HepG2 (cell line): ENCODE measurements around the gene LSM2. TPM values are rescaled to one million over a fixed set of nuclear protein-coding genes. Genes with fewer than 3 reads are reported as not detected.

Experiments
- ATF1 ChIP-seq: IDR thresholded peaks from 2 replicates; pipeline ENCODE4 v1.6.1; 2016; ENCODE audit warnings: mild to moderate bottlenecking, control low read depth
- BRD4 ChIP-seq: sonication (generic); formaldehyde crosslinking; IDR thresholded peaks from 2 replicates; pipeline ENCODE4 v1.4.0; 2020; ENCODE audit warnings: missing genetic modification reagents
- FOXK1 ChIP-seq: sonication (generic); formaldehyde crosslinking; IDR thresholded peaks from 2 replicates; pipeline ENCODE4 v1.4.0; 2020; ENCODE audit warnings: low read depth, missing genetic modification reagents, borderline replicate concordance
- KAT8 ChIP-seq: IDR thresholded peaks from 2 replicates; pipeline ENCODE4 v1.6.1; 2016; ENCODE audit warnings: missing genetic modification reagents, missing compliant biosample characterization
- MBNL3 ChIP-seq: fragments of 250-450 bp; sonication (Bioruptor Pico); conservative IDR thresholded peaks from 2 replicates; pipeline ENCODE4 v1.8.0; 2022; ENCODE audit warnings: mild to moderate bottlenecking, inconsistent platforms
- NFAT5 ChIP-seq: sonication (generic); formaldehyde crosslinking; IDR thresholded peaks from 2 replicates; pipeline ENCODE4 v1.4.0; 2020; ENCODE audit warnings: missing genetic modification reagents
- PHB2 ChIP-seq: fragments of 450-650 bp; IDR thresholded peaks from 2 replicates; pipeline ENCODE4 v1.6.1; 2018; ENCODE audit not compliant: partially characterized antibody
- PHF20 ChIP-seq: sonication (generic); formaldehyde crosslinking; IDR thresholded peaks from 2 replicates; pipeline ENCODE4 v1.5.0; 2020; ENCODE audit warnings: mild to moderate bottlenecking, missing genetic modification reagents
- RBM39 ChIP-seq: fragments of 200-400 bp; formaldehyde crosslinking; IDR thresholded peaks from one replicate; pipeline ENCODE4 v1.6.1; 2018; ENCODE audit warnings: antibody characterized with exemption, mild to moderate bottlenecking, low read depth, low read length; ENCODE audit not compliant: poor library complexity, severe bottlenecking
- REXO4 ChIP-seq: sonication (generic); formaldehyde crosslinking; IDR thresholded peaks from 2 replicates; pipeline ENCODE4 v1.8.0; 2022; ENCODE audit warnings: missing genetic modification reagents, mild to moderate bottlenecking, borderline replicate concordance
- SIN3B ChIP-seq: fragments of 150-350 bp; IDR thresholded peaks from 2 replicates; pipeline ENCODE4 v1.6.1; 2014; ENCODE audit warnings: low read length
- ZNF138 ChIP-seq: sonication (generic); formaldehyde crosslinking; IDR thresholded peaks from 2 replicates; pipeline ENCODE4 v1.5.0; 2020; ENCODE audit warnings: mild to moderate bottlenecking, low read depth, missing genetic modification reagents
- ZNF260 ChIP-seq: sonication (generic); formaldehyde crosslinking; IDR thresholded peaks from 2 replicates; pipeline ENCODE4 v1.4.0; 2020; ENCODE audit warnings: missing genetic modification reagents, low read depth, mild to moderate bottlenecking, borderline replicate concordance
- ZNF460 ChIP-seq: sonication (generic); formaldehyde crosslinking; IDR thresholded peaks from 2 replicates; pipeline ENCODE4 v1.5.1; 2020; ENCODE audit warnings: missing genetic modification reagents, mild to moderate bottlenecking, borderline replicate concordance
- ZNF546 ChIP-seq: sonication (generic); formaldehyde crosslinking; conservative IDR thresholded peaks from 2 replicates; pipeline ENCODE4 v1.8.1; 2023; ENCODE audit warnings: mild to moderate bottlenecking, missing genetic modification reagents
- ZNF772 ChIP-seq: sonication (generic); formaldehyde crosslinking; IDR thresholded peaks from 2 replicates; pipeline ENCODE4 v1.5.0; 2020; ENCODE audit warnings: mild to moderate bottlenecking, missing genetic modification reagents
- ZSCAN29 ChIP-seq: sonication (generic); formaldehyde crosslinking; conservative IDR thresholded peaks from 2 replicates; pipeline ENCODE4 v1.4.0; 2020; ENCODE audit warnings: mild to moderate bottlenecking, missing genetic modification reagents
- polyA plus RNA-seq, 8 experiments: library from polyadenylated mRNA; depleted of rRNA in 3 of 8; stranded (reverse) in 7 of 8; unstranded in 1 of 8; fragments of >200 nt; fragmentation: Illumina TruSeq in 4 of 8; extraction: Trizol in 4 of 8; gene quantifications; 2 replicates each; pipeline versions ENCODE4 v1.2.1 to v1.2.3, GENCODE V29; 2011 to 2016; ENCODE audit warnings: low read depth in 4 of 8, missing spikeins in 1 of 8, mixed read lengths in 1 of 8; ENCODE audit not compliant: insufficient read depth in 1 of 8
- total RNA-seq, 5 experiments: library from RNA; depleted of rRNA; stranded (reverse); fragments of >200 nt; fragmentation: Illumina TruSeq; extraction: Trizol; gene quantifications; 2 replicates each; pipeline ENCODE4 v1.2.3, GENCODE V29; 2016; ENCODE audit warnings: low read depth in 1 of 5
- TF ChIP-seq, protein P1 (sequence below): sonication (generic); formaldehyde crosslinking; conservative IDR thresholded peaks from 2 replicates; pipeline ENCODE4 v1.8.0; 2022; ENCODE audit warnings: missing genetic modification reagents
- TF ChIP-seq, protein P2 (sequence below): sonication (generic); formaldehyde crosslinking; IDR thresholded peaks from 2 replicates; pipeline ENCODE4 v1.9.0; 2022; ENCODE audit warnings: low read depth, missing genetic modification reagents
- TF ChIP-seq, protein P3 (sequence below): IDR thresholded peaks from 2 replicates; pipeline ENCODE4 v1.6.1; 2018; ENCODE audit warnings: missing genetic modification reagents

Gene LSM2
- total and polyA plus RNA-seq, 2 of the 13 experiments (the other 11 are each of a cell fraction or from before 2014, with no cell fraction given): 69.4 to 90.5 TPM

DNA sequence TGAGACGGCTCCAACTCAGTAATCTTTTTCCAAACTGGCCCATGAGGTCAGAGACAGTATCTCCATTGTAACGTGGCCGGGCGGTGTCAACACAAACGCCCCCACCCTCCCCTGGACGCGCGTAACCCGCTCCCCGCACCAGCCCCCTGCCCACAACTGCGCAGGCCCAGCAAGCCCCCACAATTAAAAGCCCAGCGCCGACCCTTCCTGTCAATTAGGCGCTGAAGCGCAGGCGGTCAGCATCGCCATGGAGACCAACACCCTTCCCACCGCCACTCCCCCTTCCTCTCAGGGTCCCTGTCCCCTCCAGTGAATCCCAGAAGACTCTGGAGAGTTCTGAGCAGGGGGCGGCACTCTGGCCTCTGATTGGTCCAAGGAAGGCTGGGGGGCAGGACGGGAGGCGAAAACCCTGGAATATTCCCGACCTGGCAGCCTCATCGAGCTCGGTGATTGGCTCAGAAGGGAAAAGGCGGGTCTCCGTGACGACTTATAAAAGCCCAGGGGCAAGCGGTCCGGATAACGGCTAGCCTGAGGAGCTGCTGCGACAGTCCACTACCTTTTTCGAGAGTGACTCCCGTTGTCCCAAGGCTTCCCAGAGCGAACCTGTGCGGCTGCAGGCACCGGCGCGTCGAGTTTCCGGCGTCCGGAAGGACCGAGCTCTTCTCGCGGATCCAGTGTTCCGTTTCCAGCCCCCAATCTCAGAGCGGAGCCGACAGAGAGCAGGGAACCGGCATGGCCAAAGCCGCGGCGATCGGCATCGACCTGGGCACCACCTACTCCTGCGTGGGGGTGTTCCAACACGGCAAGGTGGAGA, 8.5 kb upstream of the LSM2 start, which contains the start of the genes HSPA1A and HSPA1L (continued):
- TF ChIP-seq ZNF772 (CRISPR knock-in tag) (peak; percentile 87; the same call in 1 of the 2 replicates), FOXK1 (CRISPR knock-in tag) (no peak), SIN3B (peak; percentile 41; the same call in 1 of the 2 replicates), PHB2 (no peak), NFAT5 (CRISPR knock-in tag) (no peak), MBNL3 (CRISPR knock-in tag) (no peak), ZNF138 (CRISPR knock-in tag) (no peak), ATF1 (no peak), ZNF260 (CRISPR knock-in tag) (no peak), ZNF546 (CRISPR knock-in tag) (0 out of 2 replicates have a peak, but pooled peaks have one; percentile 51), KAT8 (CRISPR knock-in tag) (peak; percentile 67), ZSCAN29 (CRISPR knock-in tag) (no peak), BRD4 (CRISPR knock-in tag) (no peak), ZNF460 (CRISPR knock-in tag) (no peak), PHF20 (no peak), RBM39 (no peak), REXO4 (CRISPR knock-in tag) (0 out of 2 replicates have a peak, but pooled peaks have one; percentile 26)
- TF ChIP-seq, protein P1, sequence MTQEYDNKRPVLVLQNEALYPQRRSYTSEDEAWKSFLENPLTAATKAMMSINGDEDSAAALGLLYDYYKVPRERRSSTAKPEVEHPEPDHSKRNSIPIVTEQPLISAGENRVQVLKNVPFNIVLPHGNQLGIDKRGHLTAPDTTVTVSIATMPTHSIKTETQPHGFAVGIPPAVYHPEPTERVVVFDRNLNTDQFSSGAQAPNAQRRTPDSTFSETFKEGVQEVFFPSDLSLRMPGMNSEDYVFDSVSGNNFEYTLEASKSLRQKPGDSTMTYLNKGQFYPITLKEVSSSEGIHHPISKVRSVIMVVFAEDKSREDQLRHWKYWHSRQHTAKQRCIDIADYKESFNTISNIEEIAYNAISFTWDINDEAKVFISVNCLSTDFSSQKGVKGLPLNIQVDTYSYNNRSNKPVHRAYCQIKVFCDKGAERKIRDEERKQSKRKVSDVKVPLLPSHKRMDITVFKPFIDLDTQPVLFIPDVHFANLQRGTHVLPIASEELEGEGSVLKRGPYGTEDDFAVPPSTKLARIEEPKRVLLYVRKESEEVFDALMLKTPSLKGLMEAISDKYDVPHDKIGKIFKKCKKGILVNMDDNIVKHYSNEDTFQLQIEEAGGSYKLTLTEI (CRISPR knock-in tag): no peak
- TF ChIP-seq, protein P2, sequence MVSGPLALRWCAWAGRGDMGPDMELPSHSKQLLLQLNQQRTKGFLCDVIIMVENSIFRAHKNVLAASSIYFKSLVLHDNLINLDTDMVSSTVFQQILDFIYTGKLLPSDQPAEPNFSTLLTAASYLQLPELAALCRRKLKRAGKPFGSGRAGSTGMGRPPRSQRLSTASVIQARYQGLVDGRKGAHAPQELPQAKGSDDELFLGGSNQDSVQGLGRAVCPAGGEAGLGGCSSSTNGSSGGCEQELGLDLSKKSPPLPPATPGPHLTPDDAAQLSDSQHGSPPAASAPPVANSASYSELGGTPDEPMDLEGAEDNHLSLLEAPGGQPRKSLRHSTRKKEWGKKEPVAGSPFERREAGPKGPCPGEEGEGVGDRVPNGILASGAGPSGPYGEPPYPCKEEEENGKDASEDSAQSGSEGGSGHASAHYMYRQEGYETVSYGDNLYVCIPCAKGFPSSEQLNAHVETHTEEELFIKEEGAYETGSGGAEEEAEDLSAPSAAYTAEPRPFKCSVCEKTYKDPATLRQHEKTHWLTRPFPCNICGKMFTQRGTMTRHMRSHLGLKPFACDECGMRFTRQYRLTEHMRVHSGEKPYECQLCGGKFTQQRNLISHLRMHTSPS (CRISPR knock-in tag): no peak
- TF ChIP-seq, protein P3, sequence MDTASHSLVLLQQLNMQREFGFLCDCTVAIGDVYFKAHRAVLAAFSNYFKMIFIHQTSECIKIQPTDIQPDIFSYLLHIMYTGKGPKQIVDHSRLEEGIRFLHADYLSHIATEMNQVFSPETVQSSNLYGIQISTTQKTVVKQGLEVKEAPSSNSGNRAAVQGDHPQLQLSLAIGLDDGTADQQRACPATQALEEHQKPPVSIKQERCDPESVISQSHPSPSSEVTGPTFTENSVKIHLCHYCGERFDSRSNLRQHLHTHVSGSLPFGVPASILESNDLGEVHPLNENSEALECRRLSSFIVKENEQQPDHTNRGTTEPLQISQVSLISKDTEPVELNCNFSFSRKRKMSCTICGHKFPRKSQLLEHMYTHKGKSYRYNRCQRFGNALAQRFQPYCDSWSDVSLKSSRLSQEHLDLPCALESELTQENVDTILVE (CRISPR knock-in tag): peak; percentile 69; the same call in 1 of the 2 replicates
